WTC11 (cell line): ENCODE results near the gene HGS. TPM values are rescaled to one million over a fixed set of nuclear protein-coding genes. Genes with fewer than 3 reads are reported as not detected.

Experiments
- ATAC-seq: fragments of 200-7000 bp; cut with Tn5 transposase; 2 replicates; pipeline ENCODE4 v1.10.0; 2021; ENCODE audit warnings: mild to moderate bottlenecking, moderate library complexity
- CTCF ChIA-PET: fragments of 300-600 bp; sonication (Branson Sonifier 250); formaldehyde crosslinking; loops from one replicate; lab custom pipeline; 2021; ENCODE audit warnings: antibody characterized with exemption; lab: Charles Lee
- POLR2A ChIA-PET: fragments of 350-600 bp; sonication (Branson Sonifier 250); formaldehyde crosslinking; loops from one replicate; lab custom pipeline; 2021; ENCODE audit warnings: antibody characterized with exemption; lab: Charles Lee
- DNase-seq: peaks from one replicate; pipeline ENCODE4 v3.0.0; 2021; ENCODE audit warnings: low spot score
- H3K27ac Mint-ChIP-seq: 2 replicates; pipeline ENCODE4 v1.8.0; 2021; ENCODE audit warnings: mixed read lengths
- H3K27me3 Mint-ChIP-seq: 2 replicates; pipeline ENCODE4 v1.8.0; 2021; ENCODE audit warnings: low read depth, mild to moderate bottlenecking, moderate library complexity, mixed read lengths
- H3K36me3 Mint-ChIP-seq: 2 replicates; pipeline ENCODE4 v1.8.0; 2021; ENCODE audit warnings: mixed read lengths
- H3K4me1 Mint-ChIP-seq: 2 replicates; pipeline ENCODE4 v1.8.0; 2022; ENCODE audit warnings: mixed read lengths
- H3K4me3 Mint-ChIP-seq: 2 replicates; pipeline ENCODE4 v1.8.0; 2021; ENCODE audit warnings: mild to moderate bottlenecking, moderate library complexity, mixed read lengths
- H3K9me3 Mint-ChIP-seq: 2 replicates; pipeline ENCODE4 v1.8.0; 2021; ENCODE audit warnings: mixed read lengths
- ATF1 ChIP-seq: sonication (generic); formaldehyde crosslinking; IDR thresholded peaks from 2 replicates; pipeline ENCODE4 v1.8.1; 2023; ENCODE audit warnings: mild to moderate bottlenecking, moderate library complexity, missing genetic modification reagents
- FOXP1 ChIP-seq: sonication (generic); formaldehyde crosslinking; IDR thresholded peaks from 2 replicates; pipeline ENCODE4 v1.8.0; 2022; ENCODE audit warnings: missing genetic modification reagents, mild to moderate bottlenecking, moderate library complexity, borderline replicate concordance
- GRHL2 ChIP-seq: fragments of 250-450 bp; sonication (Bioruptor Pico); IDR thresholded peaks from 2 replicates; pipeline ENCODE4 v1.8.0; 2022; ENCODE audit warnings: mild to moderate bottlenecking, moderate library complexity; ENCODE audit not compliant: insufficient replicate concordance, severe bottlenecking
- JUN ChIP-seq: sonication (generic); formaldehyde crosslinking; IDR thresholded peaks from 2 replicates; pipeline ENCODE4 v1.8.0; 2023; ENCODE audit warnings: mild to moderate bottlenecking, missing genetic modification reagents
- MYBL2 ChIP-seq: sonication (generic); formaldehyde crosslinking; IDR thresholded peaks from 2 replicates; pipeline ENCODE4 v1.8.1; 2023; ENCODE audit warnings: mild to moderate bottlenecking, moderate library complexity, missing genetic modification reagents
- OVOL2 ChIP-seq: fragments of 250-450 bp; sonication (Bioruptor Pico); IDR thresholded peaks from 2 replicates; pipeline ENCODE4 v1.9.0; 2021; ENCODE audit warnings: mild to moderate bottlenecking, borderline replicate concordance
- PRDM15 ChIP-seq: sonication (generic); formaldehyde crosslinking; IDR thresholded peaks from 2 replicates; pipeline ENCODE4 v1.8.0; 2022; ENCODE audit warnings: missing genetic modification reagents
- RELA ChIP-seq: sonication (generic); formaldehyde crosslinking; IDR thresholded peaks from 2 replicates; pipeline ENCODE4 v1.8.1; 2022; ENCODE audit warnings: missing genetic modification reagents, mild to moderate bottlenecking, borderline replicate concordance
- SMAD4 ChIP-seq: sonication (generic); formaldehyde crosslinking; IDR thresholded peaks from 2 replicates; pipeline ENCODE4 v1.8.0; 2022; ENCODE audit warnings: mild to moderate bottlenecking, missing genetic modification reagents
- TEAD1 ChIP-seq: sonication (generic); formaldehyde crosslinking; IDR thresholded peaks from 2 replicates; pipeline ENCODE4 v1.8.0; 2022; ENCODE audit warnings: mild to moderate bottlenecking, missing genetic modification reagents
- ZNF138 ChIP-seq: sonication (generic); formaldehyde crosslinking; conservative IDR thresholded peaks from 2 replicates; pipeline ENCODE4 v1.8.1; 2022; ENCODE audit warnings: mild to moderate bottlenecking, moderate library complexity, missing genetic modification reagents
- ZNF219 ChIP-seq: sonication (generic); formaldehyde crosslinking; IDR thresholded peaks from 2 replicates; pipeline ENCODE4 v1.8.0; 2023; ENCODE audit warnings: missing genetic modification reagents, mild to moderate bottlenecking, borderline replicate concordance
- ZNF416 ChIP-seq: fragments of 250-450 bp; sonication (Bioruptor Pico); IDR thresholded peaks from 2 replicates; pipeline ENCODE4 v1.9.0; 2021; ENCODE audit warnings: mild to moderate bottlenecking, inconsistent platforms
- ZNF671 ChIP-seq: fragments of 250-450 bp; sonication (Bioruptor Pico); IDR thresholded peaks from 2 replicates; pipeline ENCODE4 v1.8.0; 2021; ENCODE audit warnings: mild to moderate bottlenecking
- total RNA-seq: library from RNA; stranded (reverse); gene quantifications from 3 replicates; pipeline ENCODE4 v1.2.3, GENCODE V29; 2021
- TF ChIP-seq, protein P1 (sequence below): sonication (generic); formaldehyde crosslinking; IDR thresholded peaks from 2 replicates; pipeline ENCODE4 v1.8.0; 2022; ENCODE audit warnings: mild to moderate bottlenecking, missing genetic modification reagents

HGS gene
- total RNA-seq, 1 experiment from 2014 or later, result 113 TPM

GRCh38 chr17:81651692-81652091, 32.1 kb upstream of the HGS start (continued):
- TF ChIP-seq PRDM15 (CRISPR knock-in tag), result no peak

- ChIA-PET POLR2A (no interaction called here), CTCF (interaction anchor here (0.7 kb wide), 1 partner anchor 726 kb away, joined by 3 read pairs; no protein-coding TSS in a partner anchor)
- H3K4me3 Mint-ChIP-seq, result peak overlapping the region; percentile 47
- H3K36me3 Mint-ChIP-seq, result no peaks in the 10 kb centered on the region
- H3K9me3 Mint-ChIP-seq, result no peaks in the 10 kb centered on the region
- H3K4me1 Mint-ChIP-seq, result peaks cover 22% of the 10 kb centered on the region
- H3K27me3 Mint-ChIP-seq, result peaks cover 25% of the 10 kb centered on the region
- no peak for TF ChIP-seq ZNF219 (CRISPR knock-in tag)
- TF ChIP-seq GRHL2 (CRISPR knock-in tag), result no peak
- TF ChIP-seq SMAD4 (CRISPR knock-in tag), result no peak
- TF ChIP-seq, protein P1, sequence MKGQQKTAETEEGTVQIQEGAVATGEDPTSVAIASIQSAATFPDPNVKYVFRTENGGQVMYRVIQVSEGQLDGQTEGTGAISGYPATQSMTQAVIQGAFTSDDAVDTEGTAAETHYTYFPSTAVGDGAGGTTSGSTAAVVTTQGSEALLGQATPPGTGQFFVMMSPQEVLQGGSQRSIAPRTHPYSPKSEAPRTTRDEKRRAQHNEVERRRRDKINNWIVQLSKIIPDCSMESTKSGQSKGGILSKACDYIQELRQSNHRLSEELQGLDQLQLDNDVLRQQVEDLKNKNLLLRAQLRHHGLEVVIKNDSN (CRISPR knock-in tag), result no peak
- TF ChIP-seq MYBL2, result no peak
- 0 out of 2 replicates have a peak, but pooled peaks have one; percentile 31 for TF ChIP-seq RELA (CRISPR knock-in tag)
- ATAC-seq, result peak; percentile 75
- peak; percentile 58 for DNase-seq
- H3K27ac Mint-ChIP-seq, result no peak overlapping the region
Measured at GRCh38 chr17:81652906-81653771, 30.7 kb upstream of the HGS start.

DNA sequence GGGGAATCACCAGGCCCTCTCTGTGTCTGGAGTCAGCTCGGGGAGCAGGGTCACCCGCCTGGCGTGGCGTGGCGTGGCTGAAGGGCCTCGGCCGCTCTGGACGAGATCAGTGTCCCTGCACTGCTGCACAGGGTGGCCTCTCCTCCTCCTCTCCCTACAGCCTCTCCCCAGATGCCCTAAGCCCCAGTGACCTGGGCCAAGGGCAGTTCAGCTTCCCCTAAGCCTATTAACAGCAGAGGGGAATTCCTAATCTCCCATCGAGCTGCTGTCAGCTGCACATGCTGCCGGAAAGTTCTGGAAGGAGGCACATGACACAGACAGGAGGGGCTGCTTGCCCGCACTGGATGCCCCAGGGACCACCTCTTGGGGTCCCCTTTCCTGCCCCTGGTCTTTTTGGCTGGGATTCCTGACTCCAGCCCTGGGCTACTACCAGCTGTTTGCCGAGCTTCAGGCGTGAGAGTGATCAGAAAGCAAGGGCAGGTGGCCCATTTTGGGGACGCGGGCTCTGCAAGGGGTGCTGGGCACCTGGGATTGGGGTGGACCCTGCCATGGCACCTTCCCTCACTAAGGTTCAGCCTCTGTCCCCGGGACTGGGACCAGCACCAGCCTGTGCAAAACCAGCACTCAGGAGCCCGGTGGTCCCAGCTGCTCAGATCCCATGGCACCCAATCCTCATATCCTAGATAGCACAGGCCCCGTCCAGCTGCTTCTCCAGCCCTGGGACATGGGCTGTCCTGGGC, 28.3 kb upstream of the HGS start:
- ChIA-PET CTCF (no interaction called here), POLR2A (no interaction called here)
- Mint-ChIP-seq H3K27me3 (peaks cover 2% of the 10 kb centered on the region; the same call in 1 of the 2 replicates), H3K4me1 (peaks cover 17% of the 10 kb centered on the region), H3K9me3 (no peaks in the 10 kb centered on the region)
- TF ChIP-seq TEAD1 (CRISPR knock-in tag), result no peak
- TF ChIP-seq JUN (CRISPR knock-in tag), result no peak
- no peak for TF ChIP-seq ZNF416 (CRISPR knock-in tag)
- TF ChIP-seq OVOL2, result no peak
- TF ChIP-seq ZNF671 (CRISPR knock-in tag), result no peak
- TF ChIP-seq ZNF138 (CRISPR knock-in tag), result no peak
- TF ChIP-seq FOXP1, result no peak
- no peak for TF ChIP-seq ATF1
- TF ChIP-seq, all 79 proteins: peak for 0
- Mint-ChIP-seq H3K36me3 (no peaks in the 10 kb centered on the region), H3K4me3 (no peak overlapping the region), H3K27ac (no peak overlapping the region)
- no peak for DNase-seq
- no peak for ATAC-seq
